ENCODE measurements around the gene CITED2.
"Not testable (repeated sequence)": the region's sequence is repeated elsewhere in the genome, so short reads cannot be mapped to it uniquely, and the experiment has no call there.

CITED2 gene

GRCh38 chr6:139374357-139375225 lies at the start of gene CITED2:
Gene CITED2, minus strand, starts transcription at chr6:139374648. Its CDS starts 704 bp downstream, at chr6:139373944.
- DNase-seq = peak; percentile 85 to 93

GRCh38 chr6:139423037-139423703 lies 48.7 kb upstream of the CITED2 start:
- DNase-seq = no peak

GRCh38 chr6:139422105-139423036 lies 47.9 kb upstream of the CITED2 start:
- no peak for DNase-seq

- no peak for DNase-seq
These were observed 44.2 kb upstream of the CITED2 start for GRCh38 chr6:139418481-139419132.

GRCh38 chr6:139416146-139416545 lies 41.7 kb upstream of the CITED2 start:
- DNase-seq = no peak

GRCh38 chr6:139415365-139415764 lies 40.9 kb upstream of the CITED2 start:
- DNase-seq = no peak

- not testable (repeated sequence) for DNase-seq
These were observed 37.7 kb upstream of the CITED2 start for GRCh38 chr6:139412103-139412502.

- no peak for DNase-seq
These were observed 34.6 kb upstream of the CITED2 start for GRCh38 chr6:139409026-139409425.

- no peak for DNase-seq
These were observed 33.3 kb upstream of the CITED2 start for GRCh38 chr6:139407718-139408222.

- no peak for DNase-seq
These were observed 32.3 kb upstream of the CITED2 start for GRCh38 chr6:139406577-139407343.

GRCh38 chr6:139402876-139403386 lies 28.5 kb upstream of the CITED2 start:
- no peak for DNase-seq

GRCh38 chr6:139398658-139399057 lies 24.2 kb upstream of the CITED2 start:
- DNase-seq = no peak

- DNase-seq = no peak
These were observed 21.4 kb upstream of the CITED2 start for GRCh38 chr6:139395891-139396301.

- DNase-seq = no peak
These were observed 20.9 kb upstream of the CITED2 start for GRCh38 chr6:139395371-139395770.

GRCh38 chr6:139394027-139394649 lies 19.7 kb upstream of the CITED2 start:
- no peak for DNase-seq

GRCh38 chr6:139392794-139393193 lies 18.3 kb upstream of the CITED2 start:
- no peak for DNase-seq

GRCh38 chr6:139391709-139392108 lies 17.3 kb upstream of the CITED2 start:
- DNase-seq = no peak

- DNase-seq = no peak
These were observed 16.0 kb upstream of the CITED2 start for GRCh38 chr6:139390447-139390846.

GRCh38 chr6:139388384-139388783 lies 13.9 kb upstream of the CITED2 start:
- DNase-seq = no peak

GRCh38 chr6:139386404-139386803 lies 12.0 kb upstream of the CITED2 start:
- no peak for DNase-seq
